Osteoblast (primary cell): ENCODE measurements around the gene C11orf86. TPM values are rescaled to one million over a fixed set of nuclear protein-coding genes. Genes with fewer than 3 reads are reported as not detected.

Source experiments
- DNase-seq: peaks from one replicate; pipeline ENCODE4 v3.0.0; 2011; ENCODE audit warnings: low spot score, mixed read lengths; ENCODE audit not compliant: insufficient read length; ENCODE audit errors: missing footprints
- H2AFZ ChIP-seq: 2 replicates; pipeline ENCODE4 v1.6.0; 2011; ENCODE audit warnings: mild to moderate bottlenecking, low read length
- H3K27ac ChIP-seq: 2 replicates; pipeline ENCODE4 v1.5.1; 2011; ENCODE audit warnings: mild to moderate bottlenecking, low read depth, low read length, moderate library complexity
- H3K27me3 ChIP-seq: 2 replicates; pipeline ENCODE4 v1.6.0; 2012; ENCODE audit warnings: mild to moderate bottlenecking, control low read depth, inconsistent platforms, low read length, moderate library complexity; ENCODE audit not compliant: insufficient read depth
- H3K36me3 ChIP-seq: 2 replicates; pipeline ENCODE4 v1.5.1; 2011; ENCODE audit warnings: mild to moderate bottlenecking, low read length, control low read depth, moderate library complexity; ENCODE audit not compliant: insufficient read depth
- H3K4me1 ChIP-seq: 2 replicates; pipeline ENCODE4 v1.5.1; 2011; ENCODE audit warnings: mild to moderate bottlenecking, low read length, control low read depth, moderate library complexity; ENCODE audit not compliant: insufficient read depth
- H3K4me2 ChIP-seq: 2 replicates; pipeline ENCODE4 v1.6.0; 2011; ENCODE audit warnings: mild to moderate bottlenecking, low read length; ENCODE audit not compliant: insufficient read depth
- H3K4me3 ChIP-seq: fragments of 200-600 bp; sonication (generic); 3 replicates; pipeline ENCODE4 v1.5.1; 2012; ENCODE audit warnings: mild to moderate bottlenecking, low read length, inconsistent platforms; ENCODE audit not compliant: insufficient read depth
- H3K79me2 ChIP-seq: 2 replicates; pipeline ENCODE4 v1.6.0; 2012; ENCODE audit warnings: mild to moderate bottlenecking, low read length, control low read depth, inconsistent platforms; ENCODE audit not compliant: insufficient read depth
- H3K9me3 ChIP-seq: 2 replicates; pipeline ENCODE4 v1.5.1; 2011; ENCODE audit warnings: low read depth, low read length, control low read depth
- H4K20me1 ChIP-seq: 2 replicates; pipeline ENCODE4 v1.6.0; 2012; ENCODE audit warnings: mild to moderate bottlenecking, low read length, control low read depth; ENCODE audit not compliant: insufficient read depth
- CTCF ChIP-seq: IDR thresholded peaks from 2 replicates; pipeline ENCODE4 v1.5.1; 2011; ENCODE audit warnings: mild to moderate bottlenecking, low read depth, low read length, moderate library complexity; ENCODE audit errors: extremely low read depth
- total RNA-seq: library from RNA; depleted of rRNA; stranded (reverse); fragments of >200 nt; gene quantifications from 2 replicates; pipeline ENCODE4 v1.2.3, GENCODE V29; 2012

Gene C11orf86
- total RNA-seq, 1 donor: not detected

GRCh38 chr11:67015048-67015447 lies 39.9 kb downstream of the C11orf86 start:
- Histone ChIP-seq H3K4me2 (no peak overlapping the region), H3K79me2 (no peaks in the 10 kb centered on the region), H3K27ac (no peak overlapping the region), H4K20me1 (no peaks in the 10 kb centered on the region), H3K27me3 (no peaks in the 10 kb centered on the region), H3K4me1 (no peaks in the 10 kb centered on the region), H3K4me3 (no peak overlapping the region), H2AFZ (no peak overlapping the region), H3K9me3 (no peaks in the 10 kb centered on the region), H3K36me3 (no peaks in the 10 kb centered on the region)
- peak; percentile 81 for DNase-seq
- no peak for TF ChIP-seq CTCF

GRCh38 chr11:67016550-67016949 lies 41.4 kb downstream of the C11orf86 start:
- H3K27ac ChIP-seq: no peak overlapping the region
- no peak overlapping the region for H3K4me3 ChIP-seq
- peak; percentile 57 for DNase-seq
- no peaks in the 10 kb centered on the region for H3K9me3 ChIP-seq
- no peaks in the 10 kb centered on the region for H3K79me2 ChIP-seq
- no peaks in the 10 kb centered on the region for H3K36me3 ChIP-seq
- H4K20me1 ChIP-seq: no peaks in the 10 kb centered on the region
- no peak overlapping the region for H3K4me2 ChIP-seq
- no peak for TF ChIP-seq CTCF
- no peaks in the 10 kb centered on the region for H3K4me1 ChIP-seq
- H3K27me3 ChIP-seq: no peaks in the 10 kb centered on the region
- no peak overlapping the region for H2AFZ ChIP-seq

GRCh38 chr11:67020949-67021348 lies 45.8 kb downstream of the C11orf86 start:
- no peak overlapping the region for H2AFZ ChIP-seq
- H3K36me3 ChIP-seq: no peaks in the 10 kb centered on the region
- TF ChIP-seq CTCF: no peak
- H3K4me2 ChIP-seq: no peak overlapping the region
- DNase-seq: peak; percentile 47
- H3K4me3 ChIP-seq: no peak overlapping the region
- no peak overlapping the region for H3K27ac ChIP-seq
- no peaks in the 10 kb centered on the region for H3K9me3 ChIP-seq
- H3K4me1 ChIP-seq: peaks cover 26% of the 10 kb centered on the region
- no peaks in the 10 kb centered on the region for H3K27me3 ChIP-seq
- no peaks in the 10 kb centered on the region for H3K79me2 ChIP-seq
- no peaks in the 10 kb centered on the region for H4K20me1 ChIP-seq

- Histone ChIP-seq H3K36me3 (no peaks in the 10 kb centered on the region), H3K4me2 (peak overlapping the region; percentile 76), H3K27me3 (no peaks in the 10 kb centered on the region), H3K9me3 (no peaks in the 10 kb centered on the region), H3K4me3 (peak overlapping the region; percentile 72), H2AFZ (peak overlapping the region; percentile 23), H3K27ac (peak overlapping the region; percentile 5), H3K79me2 (no peaks in the 10 kb centered on the region), H4K20me1 (no peaks in the 10 kb centered on the region), H3K4me1 (peaks cover 26% of the 10 kb centered on the region)
- peak; percentile 86 for DNase-seq
- TF ChIP-seq CTCF: no peak
Observed at GRCh38 chr11:67022341-67022933, 47.3 kb downstream of the C11orf86 start.
